HepG2 (cell line): ENCODE results near the gene TP53I3.

ENCODE experiments used
- CTCF ChIP-seq: sonication (generic); formaldehyde crosslinking; IDR thresholded peaks from 2 replicates; pipeline ENCODE4 v1.5.0; 2020; ENCODE audit warnings: mild to moderate bottlenecking, missing genetic modification reagents, moderate library complexity
- EZH2 ChIP-seq: conservative IDR thresholded peaks from 2 replicates; pipeline ENCODE4 v1.6.1; 2012; ENCODE audit warnings: mild to moderate bottlenecking, low read depth, low read length, moderate library complexity
- FOXK2 ChIP-seq: fragments of 450-650 bp; IDR thresholded peaks from 2 replicates; pipeline ENCODE4 v1.6.1; 2016
- GTF2F1 ChIP-seq: fragments of 150-350 bp; IDR thresholded peaks from 2 replicates; pipeline ENCODE4 v1.6.1; 2014; ENCODE audit warnings: low read length
- POLR2AphosphoS2 ChIP-seq: IDR thresholded peaks from 2 replicates; pipeline ENCODE4 v1.6.1; 2011; ENCODE audit warnings: low read depth, low read length, improper control_type of control experiment
- SIN3A ChIP-seq: IDR thresholded peaks from 2 replicates; pipeline ENCODE4 v1.6.1; 2011; ENCODE audit warnings: low read depth, mild to moderate bottlenecking, control low read depth, low read length, borderline replicate concordance

GRCh38 chr2:24125956-24126355, 41.3 kb upstream of the TP53I3 start:
- TF ChIP-seq SIN3A, result no peak
- no peak for TF ChIP-seq CTCF
- no peak for TF ChIP-seq FOXK2
- no peak for TF ChIP-seq GTF2F1
- no peak for TF ChIP-seq POLR2AphosphoS2
- TF ChIP-seq EZH2, result no peak
